NCI-H187 (cell line): ENCODE measurements around the gene SLC35D1.

Experiments
- DNase-seq, 2 experiments: peaks; one replicate each; lab custom pipeline; 2025; lab: John Stamatoyannopoulos, UW

Gene SLC35D1

DNA sequence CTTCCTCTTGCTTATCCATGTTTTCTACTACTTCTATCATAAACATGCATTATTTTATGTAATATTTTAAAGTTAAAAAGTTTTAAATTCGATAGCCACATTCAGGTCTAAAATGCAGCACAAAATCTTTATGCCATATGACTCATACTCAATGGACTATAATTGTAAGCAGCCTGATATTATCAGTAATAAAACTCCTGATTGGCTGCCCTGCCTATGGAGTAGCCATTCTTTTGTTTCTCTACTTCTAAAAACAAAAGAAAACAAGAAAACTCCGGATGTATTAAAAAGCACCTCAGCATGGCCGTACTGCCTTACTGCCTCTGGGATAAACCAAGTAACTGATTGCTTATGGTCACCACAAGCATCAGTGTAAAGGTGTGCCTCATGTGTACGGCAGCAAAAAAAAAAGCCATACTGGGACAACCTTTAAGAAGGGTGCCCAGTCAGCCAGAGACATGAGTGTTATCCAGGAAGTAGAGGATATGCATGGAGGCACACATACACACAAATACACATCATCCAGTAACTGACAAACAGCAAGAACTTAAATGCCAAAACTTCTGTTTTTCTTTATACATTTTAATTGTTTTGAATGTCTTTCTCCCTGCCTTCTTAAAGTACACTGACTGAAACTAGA is 9.2 kb downstream of the SLC35D1 start:
- DNase-seq, result no peak

DNA sequence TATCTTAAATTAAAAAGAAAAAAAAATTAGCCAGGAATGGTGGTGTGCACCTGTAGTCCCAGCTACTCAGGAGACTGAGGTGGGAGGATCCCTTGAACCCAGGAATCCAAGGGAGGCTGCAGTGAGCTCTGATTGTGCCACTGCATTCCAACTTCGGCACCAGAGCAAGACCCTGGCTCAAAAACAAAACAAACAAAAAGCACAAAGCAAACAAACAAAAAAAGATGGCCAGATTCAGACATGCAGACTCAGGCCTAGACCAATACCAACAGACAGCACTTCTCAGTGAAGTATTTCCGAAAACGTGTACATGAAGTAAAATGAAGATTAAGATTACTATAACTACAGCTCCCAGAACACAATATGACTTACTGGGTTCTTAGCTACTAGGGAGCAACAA is 10.6 kb downstream of the SLC35D1 start:
- no peak for DNase-seq

DNA sequence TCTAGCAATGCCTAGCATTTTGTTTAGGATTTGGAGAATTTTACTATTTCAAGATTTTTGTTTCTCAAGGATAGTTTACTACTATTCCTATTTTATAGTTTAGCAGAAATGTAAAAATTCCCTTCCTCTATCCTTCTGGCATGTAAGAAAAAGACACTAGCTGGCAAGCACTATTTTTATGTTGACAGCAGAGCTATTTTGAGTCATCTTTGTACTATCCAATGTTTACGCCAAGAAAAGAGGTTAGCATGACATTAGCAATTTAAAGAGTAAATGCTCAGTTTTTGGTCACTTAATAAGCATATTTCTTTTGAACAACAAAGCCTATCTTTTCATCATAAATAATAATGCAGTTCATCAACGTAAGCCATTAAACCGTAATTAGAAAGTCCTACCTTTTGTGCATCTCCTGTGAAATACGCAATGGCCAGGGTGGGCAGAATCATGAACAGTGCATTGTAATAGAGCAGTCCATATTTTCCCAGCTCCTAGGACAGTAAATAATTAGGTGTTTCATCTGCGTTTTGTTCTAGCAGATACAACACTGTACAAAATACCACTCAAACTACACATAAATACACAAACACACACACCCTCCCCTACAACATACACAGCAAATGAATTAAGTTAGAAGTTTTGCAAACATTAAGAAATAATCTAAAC is 12.0 kb downstream of the SLC35D1 start:
- DNase-seq, result no peak

DNA sequence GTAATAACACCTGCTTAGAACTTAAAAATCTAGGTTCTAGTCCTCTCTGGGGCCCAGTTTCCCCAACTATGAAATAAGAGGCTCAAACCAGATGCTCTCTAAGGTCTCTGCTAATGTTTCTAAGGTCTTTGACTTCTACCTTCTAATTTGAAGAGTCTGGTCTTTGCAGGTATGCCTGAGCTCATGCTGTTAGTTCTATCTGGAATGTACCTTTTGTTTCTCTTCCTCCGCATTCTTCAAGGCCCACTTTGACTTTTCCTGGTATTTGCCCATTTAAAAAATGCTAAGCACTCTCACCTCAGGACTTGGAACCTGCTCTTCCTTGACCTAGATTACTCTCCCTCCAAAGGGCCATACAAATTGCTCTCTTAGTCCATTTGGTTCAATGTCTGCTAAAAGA is 13.5 kb downstream of the SLC35D1 start:
- DNase-seq, result no peak

DNA sequence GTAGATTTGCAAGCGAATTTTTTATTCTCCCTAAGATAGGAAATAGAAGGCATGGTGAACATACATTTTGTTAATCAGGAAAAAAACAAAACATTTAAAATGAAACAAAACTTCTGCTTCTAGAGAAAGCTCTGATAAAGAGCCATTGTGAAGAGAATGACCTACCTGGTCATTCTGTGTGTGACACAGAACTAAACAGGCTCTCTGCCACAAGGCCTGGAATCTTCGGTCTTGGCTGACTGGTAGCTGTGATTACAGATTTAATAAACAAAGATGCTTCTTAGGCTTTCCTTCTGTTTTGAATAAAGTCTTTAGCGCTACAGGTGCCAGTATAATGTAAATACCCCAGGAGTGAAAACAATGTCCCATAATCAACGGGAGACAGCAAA is 22.1 kb downstream of the SLC35D1 start:
- DNase-seq, result no peak

DNA sequence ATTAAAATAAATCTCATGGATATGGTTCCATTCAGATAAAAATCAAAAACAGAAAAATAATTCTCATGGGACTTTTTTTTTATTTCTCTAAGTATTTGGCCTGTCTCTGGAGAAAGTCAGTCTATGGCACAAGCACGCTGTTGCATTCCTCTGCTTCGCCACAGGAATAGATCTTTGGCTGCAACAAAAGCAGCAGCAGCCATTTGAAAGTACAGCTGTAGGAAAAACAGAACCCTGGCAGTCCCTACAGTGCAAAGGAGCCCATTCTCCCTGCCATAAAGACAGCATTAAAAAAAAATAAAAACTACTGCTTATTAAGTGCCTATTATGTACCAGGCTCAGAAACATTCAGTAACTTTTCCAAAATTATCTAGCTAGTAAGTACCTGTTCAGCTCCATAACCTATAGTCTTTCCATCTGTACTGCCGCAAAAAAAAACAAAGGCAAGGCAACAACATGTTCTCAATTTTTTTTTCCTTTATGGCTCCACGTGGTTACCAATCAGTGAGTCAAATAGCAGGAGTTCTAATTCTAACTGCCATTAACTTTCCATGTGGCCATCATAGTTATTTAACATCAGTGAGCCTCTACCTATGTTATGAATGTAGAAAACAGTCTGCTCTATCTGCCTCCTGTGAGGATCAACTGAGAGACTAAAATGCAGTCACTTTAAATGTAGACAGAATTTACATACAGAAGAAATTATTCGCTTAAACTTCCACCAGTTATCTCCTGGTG is 22.7 kb downstream of the SLC35D1 start:
- DNase-seq, result no peak

DNA sequence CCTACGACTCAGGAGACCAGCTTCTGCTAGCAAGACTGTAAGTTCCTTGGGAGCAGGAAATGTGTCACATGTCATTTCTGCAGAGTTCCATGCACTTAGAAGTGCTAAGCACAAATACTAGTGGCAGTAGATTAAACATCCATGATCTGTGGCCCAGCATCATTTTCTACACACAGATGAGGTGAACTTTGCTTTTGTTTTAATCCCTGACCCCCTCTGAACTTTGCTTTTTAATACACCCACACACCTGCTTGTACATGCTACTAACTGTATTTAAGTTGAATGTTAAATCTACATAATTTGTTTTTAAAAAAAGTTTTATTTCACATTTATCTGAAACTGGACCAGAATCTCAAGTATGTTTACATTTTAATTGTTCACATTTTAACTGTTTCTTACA is 24.5 kb downstream of the SLC35D1 start:
- no peak for DNase-seq

DNA sequence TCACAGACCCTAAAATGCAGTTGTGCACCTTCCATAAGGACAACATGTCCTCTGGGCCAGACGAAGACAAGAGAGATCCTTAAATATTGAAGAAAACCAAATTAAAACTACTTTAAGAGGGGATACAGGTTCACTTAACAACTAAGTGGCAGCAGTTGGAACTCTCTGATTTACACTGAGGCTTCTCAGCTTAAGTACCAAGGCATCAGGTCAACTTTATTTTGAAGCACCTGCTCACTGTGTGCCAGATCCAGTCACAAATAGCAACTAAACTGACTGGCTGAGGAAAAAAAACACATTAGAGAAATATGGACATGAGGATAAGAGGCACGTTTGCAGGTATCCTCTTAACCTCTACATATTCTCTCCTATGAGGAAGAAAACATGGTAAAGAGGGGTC is 33.2 kb downstream of the SLC35D1 start:
- no peak for DNase-seq

DNA sequence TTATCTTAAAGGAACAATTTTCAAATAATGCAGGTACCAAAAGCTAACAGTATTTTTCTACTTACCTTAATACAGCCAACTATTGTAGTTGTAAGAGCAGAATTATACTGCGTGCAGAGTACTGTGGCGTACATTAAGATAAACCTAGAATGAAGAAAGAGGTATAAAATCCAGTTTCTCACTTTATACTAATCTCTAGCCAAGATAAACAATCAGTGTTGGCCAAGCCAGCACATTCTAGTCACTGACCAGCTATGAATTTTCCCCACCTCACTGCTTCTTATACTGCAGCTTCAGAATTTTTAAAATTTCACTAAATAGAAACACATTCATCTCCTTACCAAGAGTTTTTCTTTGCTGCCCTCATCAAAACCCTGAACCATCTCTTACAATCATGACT is 33.6 kb downstream of the SLC35D1 start:
- no peak for DNase-seq

DNA sequence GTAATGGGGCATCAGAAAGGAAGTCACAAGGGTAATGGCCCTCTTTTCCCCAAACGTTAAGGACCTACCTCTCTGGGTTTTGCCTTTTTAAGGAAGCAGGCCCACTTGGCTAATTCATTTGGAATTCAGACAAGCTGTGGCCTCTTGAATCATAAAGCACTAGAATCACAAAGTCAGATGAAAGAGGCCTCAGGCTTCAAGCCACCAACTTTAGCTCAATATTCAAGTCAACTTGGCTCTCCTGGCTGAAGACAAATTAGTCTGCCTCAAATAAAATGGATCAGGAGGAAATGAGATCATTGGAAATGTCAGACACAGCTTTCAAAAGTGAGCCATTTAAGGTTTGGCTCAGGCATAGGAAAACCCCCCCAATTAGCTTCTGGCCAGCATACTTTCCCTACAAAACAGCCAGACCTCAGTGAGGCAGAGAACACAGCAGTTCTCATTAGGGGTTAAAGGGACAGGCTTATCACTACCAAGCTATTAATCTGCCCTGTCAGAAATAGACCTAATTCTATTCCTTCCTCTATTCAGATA is 34.3 kb downstream of the SLC35D1 start:
- no peak for DNase-seq

DNA sequence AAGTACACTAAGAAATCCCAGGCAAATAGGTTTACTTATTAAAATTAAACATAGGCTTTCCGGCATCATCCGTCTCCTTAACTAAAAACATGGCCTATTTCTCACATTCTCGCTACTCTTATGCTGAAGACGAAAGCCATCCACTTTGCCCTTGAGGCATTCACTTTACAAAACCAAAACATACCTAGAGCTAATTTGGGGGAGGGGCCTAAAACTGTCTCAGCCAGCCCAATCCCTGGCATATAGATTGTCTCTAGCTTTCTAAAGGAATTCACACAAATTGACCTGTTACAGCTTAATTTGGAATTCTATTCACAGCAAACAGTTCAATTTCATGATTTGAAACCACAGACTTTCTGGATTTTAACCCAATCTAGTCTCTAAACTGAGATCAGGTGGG is 34.8 kb downstream of the SLC35D1 start:
- no peak for DNase-seq

DNA sequence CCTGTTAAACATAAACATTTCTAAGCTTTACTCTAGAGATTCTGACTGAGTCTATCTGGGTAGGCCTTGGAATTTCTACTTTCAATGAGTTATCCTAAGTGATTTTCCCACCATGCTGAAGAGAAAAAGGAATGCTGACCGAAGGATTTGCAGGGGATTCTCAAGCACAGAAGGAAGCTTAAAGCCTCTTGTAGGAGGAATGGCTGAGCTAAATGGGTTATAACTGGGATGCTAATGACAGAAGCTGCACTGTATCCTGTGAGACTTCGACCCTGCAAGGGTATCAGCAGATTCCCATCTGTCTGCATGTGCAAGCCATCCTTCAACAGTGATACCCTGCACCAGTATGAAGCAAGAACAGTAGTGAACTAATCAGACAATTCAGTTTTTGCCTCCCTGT is 35.4 kb downstream of the SLC35D1 start:
- no peak for DNase-seq

DNA sequence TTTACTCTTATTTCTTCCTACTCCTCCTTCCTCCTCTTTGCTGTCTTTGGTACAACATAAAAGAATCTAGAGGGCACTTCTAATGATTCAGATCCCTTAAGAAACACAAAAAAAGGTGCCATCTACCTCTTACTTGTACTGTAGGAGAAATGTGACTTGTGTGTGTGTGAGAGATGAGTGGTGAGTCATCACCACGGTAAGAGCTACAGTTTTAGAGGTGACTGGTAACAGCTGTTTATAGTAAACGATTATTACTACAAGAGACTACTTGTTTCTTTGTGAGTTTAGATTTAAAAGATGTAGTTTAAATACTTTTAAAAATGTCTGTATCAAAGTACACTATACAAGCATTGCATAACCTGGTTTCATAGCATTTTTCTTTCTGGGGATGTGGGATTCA is 40.4 kb downstream of the SLC35D1 start:
- no peak for DNase-seq

DNA sequence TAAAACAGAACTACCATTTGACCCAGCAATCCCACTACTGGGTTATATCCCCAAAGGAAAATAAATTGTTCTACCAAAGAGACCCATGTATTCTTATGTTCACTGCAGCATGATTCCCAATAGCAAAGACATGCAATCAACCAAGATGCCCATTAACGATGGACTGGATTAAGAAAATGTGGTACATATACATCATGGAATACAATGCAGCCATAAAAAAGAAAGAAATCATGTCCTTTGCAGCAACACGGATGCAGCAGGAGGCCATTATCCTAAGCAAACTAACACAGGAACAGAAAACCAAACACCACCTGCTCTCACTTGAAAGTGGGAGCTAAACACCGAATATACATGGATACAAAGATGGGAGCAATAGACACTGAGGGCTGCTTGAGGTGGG is 44.2 kb downstream of the SLC35D1 start:
- DNase-seq, result no peak

DNA sequence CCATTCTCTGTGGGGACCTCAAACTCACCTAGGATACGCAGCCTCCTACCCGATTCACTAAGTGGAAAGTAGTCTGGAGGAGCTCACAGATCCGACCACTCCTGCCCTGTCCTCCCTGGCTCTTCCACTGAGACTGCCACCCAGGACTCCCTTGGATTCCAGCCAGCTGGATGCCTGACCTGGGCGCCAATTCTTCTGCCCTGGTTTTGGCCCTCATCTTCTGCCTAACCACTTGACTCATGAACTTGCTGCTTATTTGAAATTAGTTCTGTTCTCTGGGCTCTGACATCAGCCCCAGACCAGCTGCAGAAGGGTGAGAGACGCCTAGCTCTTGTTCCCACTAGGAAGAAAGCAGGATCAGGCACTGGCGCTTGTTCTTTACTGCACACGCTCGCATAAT is 48.9 kb downstream of the SLC35D1 start:
- DNase-seq, result no peak

DNA sequence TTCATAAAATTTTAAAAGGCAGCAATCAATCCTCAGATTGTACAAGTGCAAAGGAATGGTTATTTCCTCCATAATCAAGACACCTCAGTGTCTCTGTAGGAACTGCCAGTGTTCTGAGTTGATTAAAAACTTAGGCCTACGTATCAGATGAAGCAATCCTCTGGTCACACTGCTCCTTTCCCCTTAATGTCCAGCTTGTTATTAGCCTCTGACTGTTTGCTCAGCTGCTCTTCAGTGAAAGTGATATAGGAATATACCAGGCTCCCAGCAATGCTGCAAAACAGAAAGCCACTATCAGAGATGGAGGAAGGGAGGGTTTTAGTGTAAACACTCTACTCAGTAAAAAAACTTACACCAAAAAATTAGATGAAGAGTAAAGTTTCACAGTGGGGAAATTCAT is 49.8 kb downstream of the SLC35D1 start:
- DNase-seq, result no peak

DNA sequence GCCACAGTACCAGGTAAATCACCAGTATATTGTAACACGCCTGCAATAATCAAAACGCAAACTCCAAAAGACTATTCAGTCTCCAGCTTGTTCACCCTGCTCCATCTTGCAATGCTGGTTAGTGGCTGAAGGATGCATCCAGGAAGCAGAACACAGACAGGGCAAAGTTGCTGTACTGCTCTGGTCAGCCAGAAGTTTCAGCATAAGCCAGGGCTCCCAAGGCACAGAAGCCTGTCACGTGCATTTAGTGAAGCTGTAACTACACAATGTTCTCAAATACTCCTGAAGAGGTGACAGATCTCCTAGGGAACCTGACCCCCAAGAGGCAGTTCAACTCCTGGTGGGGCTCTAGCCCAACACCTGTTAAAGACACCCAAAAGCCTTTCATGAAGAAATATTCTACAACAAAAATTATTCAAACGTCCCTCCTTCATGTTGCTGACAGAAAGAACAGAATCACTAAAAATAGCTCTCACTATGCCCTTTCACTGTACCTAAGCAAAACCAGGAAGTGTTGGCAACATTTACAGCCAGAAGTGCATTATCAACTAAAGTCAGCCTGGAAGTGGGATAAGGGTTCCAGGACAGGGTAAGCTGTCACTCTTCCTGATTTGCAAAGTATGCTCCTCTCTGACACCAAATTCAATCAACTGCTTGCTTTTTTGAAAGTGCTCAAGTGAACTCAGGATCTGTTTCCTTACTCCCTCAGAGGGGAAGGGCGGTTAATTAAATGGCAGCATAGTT is 52.1 kb downstream of the SLC35D1 start:
- DNase-seq, result no peak

DNA sequence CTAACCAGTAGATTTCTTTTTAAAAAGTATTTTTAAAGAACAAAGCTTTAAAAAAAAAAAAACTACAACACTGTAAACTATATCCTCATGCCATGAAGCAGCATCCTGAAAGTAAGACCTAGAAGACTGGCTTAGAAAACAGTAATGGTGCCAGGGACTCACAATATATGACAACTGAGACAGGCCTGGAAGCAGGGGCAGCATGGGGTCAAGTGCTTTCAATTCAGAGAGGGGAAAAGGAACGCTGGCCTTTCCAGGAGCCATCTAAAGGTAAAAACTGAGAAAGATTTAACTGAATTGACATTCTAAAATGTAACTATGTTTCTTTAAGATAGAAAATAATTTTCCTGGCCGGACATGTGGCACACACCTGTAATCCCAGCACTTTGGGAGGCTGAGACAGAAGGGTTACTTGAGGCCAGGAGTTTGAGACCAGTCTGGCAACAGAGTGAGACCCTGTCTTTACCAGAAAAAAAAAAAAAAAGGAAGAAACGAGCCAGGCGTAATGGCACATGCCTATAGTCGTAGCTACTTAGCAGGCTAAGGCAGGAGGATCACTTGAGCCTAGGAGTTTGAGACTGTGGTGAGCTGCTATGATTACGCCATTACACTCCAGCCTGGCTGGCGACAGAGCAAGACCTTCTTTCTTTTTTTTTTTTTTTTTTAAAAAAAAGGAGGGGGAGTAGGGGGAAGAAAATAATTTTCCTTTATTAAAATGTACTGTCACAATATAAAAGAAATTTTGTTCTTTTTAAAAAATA is 54.1 kb downstream of the SLC35D1 start:
- no peak for DNase-seq

DNA sequence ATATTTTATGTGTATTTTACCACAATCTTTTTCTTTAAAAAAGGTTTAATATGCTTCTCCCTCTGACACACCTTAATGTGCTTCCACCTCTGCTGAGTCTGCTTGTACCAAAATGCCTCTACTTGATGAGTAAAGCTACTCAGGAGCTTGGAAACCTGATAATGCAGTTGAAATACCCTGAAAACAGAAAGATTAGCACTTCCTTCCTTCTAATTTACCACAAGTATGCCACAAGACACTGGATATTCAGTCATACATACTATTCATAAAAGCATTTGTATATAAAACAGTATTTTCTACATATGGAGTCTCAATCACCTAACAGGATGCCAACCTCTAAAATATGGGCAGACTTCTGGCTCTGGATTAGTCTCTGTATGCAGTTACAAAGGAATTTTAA is 55.0 kb downstream of the SLC35D1 start:
- DNase-seq, result no peak

DNA sequence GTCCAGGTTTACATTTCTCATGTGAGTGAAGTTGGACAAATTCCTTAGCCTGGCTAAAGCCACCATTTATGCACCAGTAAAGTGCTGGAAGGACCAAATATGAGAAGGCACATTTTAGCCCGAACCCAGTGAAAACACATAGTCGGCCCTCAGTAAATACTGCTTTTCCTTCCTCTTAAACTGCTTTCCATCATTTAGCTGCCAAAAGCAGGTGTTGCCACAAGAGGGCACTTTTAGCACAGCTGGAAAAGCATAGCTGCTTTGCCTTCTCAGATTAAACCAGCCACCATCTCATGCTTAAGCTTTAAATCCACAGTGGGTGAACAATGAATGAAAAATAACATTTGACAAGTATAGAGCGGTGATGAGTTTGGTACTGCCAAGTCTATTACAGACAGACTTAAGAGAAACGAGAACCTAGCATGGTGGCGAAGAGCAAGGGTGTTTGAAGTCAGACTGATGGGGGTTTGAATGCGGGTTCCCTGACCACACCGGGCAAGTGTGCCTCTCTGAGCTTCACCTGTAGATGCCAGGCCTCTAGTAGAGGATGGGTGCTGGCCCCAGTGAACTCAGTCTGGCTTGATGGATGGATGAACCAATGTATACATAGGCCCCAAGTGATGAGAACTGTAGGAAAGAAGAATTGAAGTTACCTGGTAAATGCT is 57.8 kb downstream of the SLC35D1 start:
- DNase-seq, result peak in 1 of 2 experiments; percentile 10

DNA sequence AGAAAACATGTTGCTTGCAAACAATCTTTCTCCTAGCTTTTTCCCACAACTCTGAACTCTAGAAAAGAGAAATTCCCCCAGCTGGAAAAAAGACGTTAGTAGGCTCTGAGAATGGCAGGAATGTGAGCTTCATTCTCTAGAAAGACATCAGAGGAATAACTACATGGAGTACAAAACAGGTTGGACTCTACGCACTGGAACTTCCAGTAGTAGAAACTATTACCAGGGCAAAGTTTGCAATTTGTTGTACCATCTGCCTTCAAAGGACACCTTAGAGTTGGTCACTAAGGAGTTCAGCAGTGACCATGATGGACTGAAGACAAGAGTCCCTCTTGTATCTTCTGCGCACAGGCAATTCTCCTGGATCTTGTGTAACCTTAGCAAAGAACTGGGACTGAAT is 60.9 kb downstream of the SLC35D1 start:
- no peak for DNase-seq
